CD4-positive, alpha-beta memory T cell (primary cell): ENCODE data around the gene PPFIA2. TPM values are rescaled to one million over a fixed set of nuclear protein-coding genes. Genes with fewer than 3 reads are reported as not detected.

Experiments
- CTCF ChIA-PET: fragments of 350-600 bp; sonication (Branson Sonifier 250); formaldehyde crosslinking; loops from one replicate; lab custom pipeline; 2021; ENCODE audit warnings: inconsistent platforms; ENCODE audit not compliant: partially characterized antibody; lab: Charles Lee
- POLR2A ChIA-PET: fragments of 350-600 bp; sonication (Branson Sonifier 250); formaldehyde crosslinking; loops from one replicate; lab custom pipeline; 2021; ENCODE audit not compliant: partially characterized antibody; lab: Charles Lee
- DNase-seq, 5 donors: peaks; one replicate each; pipeline versions ENCODE4 v3.0.0 to v3.0.0-alpha.2; 2020 to 2022; ENCODE audit warnings: mixed read lengths in 1 of 5
- H3K27ac ChIP-seq: one replicate; pipeline ENCODE4 v1.7.0; 2013; ENCODE audit warnings: low read depth, low read length
- H3K27me3 ChIP-seq: 2 replicates; pipeline ENCODE4 v1.7.0; 2013; ENCODE audit warnings: mild to moderate bottlenecking, low read length, moderate library complexity; ENCODE audit not compliant: insufficient read depth
- H3K36me3 ChIP-seq: 2 replicates; pipeline ENCODE4 v1.7.0; 2013; ENCODE audit warnings: mild to moderate bottlenecking, low read length, moderate library complexity; ENCODE audit not compliant: insufficient read depth
- H3K4me1 ChIP-seq: 2 replicates; pipeline ENCODE4 v1.7.0; 2013; ENCODE audit warnings: mild to moderate bottlenecking, low read length, moderate library complexity; ENCODE audit not compliant: insufficient read depth
- H3K4me3 ChIP-seq, 2 donors: one replicate each; pipeline ENCODE4 v1.7.0; 2013; ENCODE audit warnings: low read length in 2 of 2, mild to moderate bottlenecking in 1 of 2
- H3K9me3 ChIP-seq, 2 donors: one replicate each; pipeline ENCODE4 v1.7.0; 2013; ENCODE audit warnings: low read length in 2 of 2, control low read depth in 1 of 2; ENCODE audit not compliant: control insufficient read depth in 1 of 2
- H3K27ac Mint-ChIP-seq, 7 donors: one replicate each; pipeline ENCODE4 v1.8.0; 2020 to 2021; ENCODE audit warnings: mixed read lengths in 7 of 7, mild to moderate bottlenecking in 6 of 7, inconsistent platforms in 3 of 7, moderate library complexity in 3 of 7
- H3K27me3 Mint-ChIP-seq, 2 donors: one replicate each; pipeline ENCODE4 v1.8.0; 2020 to 2021; ENCODE audit warnings: mixed read lengths in 2 of 2
- H3K36me3 Mint-ChIP-seq, 2 donors: one replicate each; pipeline ENCODE4 v1.8.0; 2020 to 2021; ENCODE audit warnings: mixed read lengths in 2 of 2, inconsistent platforms in 1 of 2, mild to moderate bottlenecking in 1 of 2
- H3K4me1 Mint-ChIP-seq, 4 donors: one replicate each; pipeline ENCODE4 v1.8.0; 2020 to 2021; ENCODE audit warnings: mixed read lengths in 4 of 4, mild to moderate bottlenecking in 1 of 4
- H3K4me3 Mint-ChIP-seq, 8 donors: one replicate each; pipeline ENCODE4 v1.8.0; 2020 to 2021; ENCODE audit warnings: mixed read lengths in 8 of 8, mild to moderate bottlenecking in 7 of 8, moderate library complexity in 6 of 8, inconsistent platforms in 3 of 8
- H3K9me3 Mint-ChIP-seq, 8 donors: one replicate each; pipeline ENCODE4 v1.8.0; 2020 to 2021; ENCODE audit warnings: mixed read lengths in 8 of 8, mild to moderate bottlenecking in 5 of 8, inconsistent platforms in 3 of 8, moderate library complexity in 1 of 8
- intact Hi-C: fragments of 100-400 bp; cut with micrococcal nuclease; formaldehyde crosslinking; loops from one replicate; pipeline ENCODE4 v1.15.1; 2023
- polyA plus RNA-seq, 2 donors: library from polyadenylated mRNA; unstranded; fragments of 300-500 nt; fragmentation: Illumina TruSeq; gene quantifications; one replicate each; pipeline ENCODE4 v1.2.3, GENCODE V29; 2021
- total RNA-seq, 2 experiments: library from RNA; stranded (reverse); gene quantifications; one replicate each; pipeline ENCODE4 v1.2.3, GENCODE V29; 2021

Gene PPFIA2
- total and polyA plus RNA-seq, 4 experiments from 2014 or later: not detected

- intact Hi-C loops: no loop called here
- H3K4me1 Mint-ChIP-seq: no peaks in the 10 kb centered on the region
- Histone ChIP-seq H3K27me3 (no peaks in the 10 kb centered on the region), H3K36me3 (no peaks in the 10 kb centered on the region), H3K4me3 (no peak overlapping the region), H3K4me1 (no peaks in the 10 kb centered on the region), H3K27ac (no peak overlapping the region), H3K9me3 (no peaks in the 10 kb centered on the region)
- no peak for DNase-seq
- CTCF ChIA-PET: no interaction called here
- H3K9me3 Mint-ChIP-seq: no peaks in the 10 kb centered on the region
- H3K4me3 Mint-ChIP-seq: no peak overlapping the region
- POLR2A ChIA-PET: no interaction called here
- no peak overlapping the region for H3K27ac Mint-ChIP-seq
- no peaks in the 10 kb centered on the region for H3K36me3 Mint-ChIP-seq
- H3K27me3 Mint-ChIP-seq: no peaks in the 10 kb centered on the region
Measured at GRCh38 chr12:81441629-81442028, 317.5 kb downstream of the PPFIA2 start.

GRCh38 chr12:81440001-81440400, 319.1 kb downstream of the PPFIA2 start:
- CTCF ChIA-PET: no interaction called here
- no peak overlapping the region for H3K27ac ChIP-seq

GRCh38 chr12:81439344-81439743, 319.8 kb downstream of the PPFIA2 start:
- no peak overlapping the region for H3K27ac Mint-ChIP-seq
- DNase-seq: no peak
- CTCF ChIA-PET: no interaction called here
- Histone ChIP-seq H3K4me3 (no peak overlapping the region), H3K27ac (no peak overlapping the region), H3K4me1 (no peaks in the 10 kb centered on the region), H3K9me3 (no peaks in the 10 kb centered on the region), H3K36me3 (no peaks in the 10 kb centered on the region), H3K27me3 (no peaks in the 10 kb centered on the region)
- no peaks in the 10 kb centered on the region for H3K36me3 Mint-ChIP-seq
- H3K4me3 Mint-ChIP-seq: no peak overlapping the region
- H3K4me1 Mint-ChIP-seq: no peaks in the 10 kb centered on the region
- H3K27me3 Mint-ChIP-seq: no peaks in the 10 kb centered on the region
- H3K9me3 Mint-ChIP-seq: no peaks in the 10 kb centered on the region
- intact Hi-C loops: no loop called here
- POLR2A ChIA-PET: no interaction called here

More at GRCh38 chr12:81440001-81440400, 319.1 kb downstream of the PPFIA2 start:
- POLR2A ChIA-PET: no interaction called here
- Mint-ChIP-seq H3K4me1 (no peaks in the 10 kb centered on the region), H3K27ac (no peak overlapping the region), H3K27me3 (no peaks in the 10 kb centered on the region), H3K36me3 (no peaks in the 10 kb centered on the region), H3K9me3 (no peaks in the 10 kb centered on the region), H3K4me3 (no peak overlapping the region)
- Histone ChIP-seq H3K4me1 (no peaks in the 10 kb centered on the region), H3K36me3 (no peaks in the 10 kb centered on the region), H3K27me3 (no peaks in the 10 kb centered on the region), H3K9me3 (no peaks in the 10 kb centered on the region), H3K4me3 (no peak overlapping the region)
- intact Hi-C loops: no loop called here
- no peak for DNase-seq

GRCh38 chr12:81417056-81417455, 342.1 kb downstream of the PPFIA2 start:
- Histone ChIP-seq H3K36me3 (no peaks in the 10 kb centered on the region), H3K9me3 (no peaks in the 10 kb centered on the region)
- no peaks in the 10 kb centered on the region for H3K27me3 Mint-ChIP-seq

GRCh38 chr12:81416571-81416970, 342.6 kb downstream of the PPFIA2 start:
- H3K27me3 ChIP-seq: no peaks in the 10 kb centered on the region
- Mint-ChIP-seq H3K36me3 (no peaks in the 10 kb centered on the region), H3K27ac (no peak overlapping the region), H3K4me1 (no peaks in the 10 kb centered on the region), H3K27me3 (no peaks in the 10 kb centered on the region), H3K4me3 (no peak overlapping the region), H3K9me3 (peaks cover 2 to 15% (median 8%) of the 10 kb centered on the region in 8 donors)
- no peak overlapping the region for H3K27ac ChIP-seq
- intact Hi-C loops: no loop called here
- no peak overlapping the region for H3K4me3 ChIP-seq
- no peak for DNase-seq
- no peaks in the 10 kb centered on the region for H3K36me3 ChIP-seq
- POLR2A ChIA-PET: no interaction called here
- CTCF ChIA-PET: no interaction called here
- no peaks in the 10 kb centered on the region for H3K4me1 ChIP-seq
- H3K9me3 ChIP-seq: no peaks in the 10 kb centered on the region

More at GRCh38 chr12:81417056-81417455, 342.1 kb downstream of the PPFIA2 start:
- no peak for DNase-seq
- Mint-ChIP-seq H3K27ac (no peak overlapping the region), H3K9me3 (peaks cover 2 to 14% (median 8%) of the 10 kb centered on the region in 8 donors), H3K4me3 (no peak overlapping the region), H3K36me3 (no peaks in the 10 kb centered on the region), H3K4me1 (no peaks in the 10 kb centered on the region)
- no peak overlapping the region for H3K27ac ChIP-seq
- H3K27me3 ChIP-seq: no peaks in the 10 kb centered on the region
- intact Hi-C loops: no loop called here
- ChIA-PET CTCF (no interaction called here), POLR2A (no interaction called here)
- H3K4me1 ChIP-seq: no peaks in the 10 kb centered on the region
- H3K4me3 ChIP-seq: no peak overlapping the region

GRCh38 chr12:81414441-81414840, 344.7 kb downstream of the PPFIA2 start:
- Mint-ChIP-seq H3K9me3 (peaks cover 0 to 6% (median under 1%) of the 10 kb centered on the region in 8 donors), H3K36me3 (no peaks in the 10 kb centered on the region), H3K4me3 (no peak overlapping the region), H3K27me3 (no peaks in the 10 kb centered on the region), H3K4me1 (no peaks in the 10 kb centered on the region), H3K27ac (no peak overlapping the region)
- POLR2A ChIA-PET: no interaction called here
- CTCF ChIA-PET: no interaction called here
- no peaks in the 10 kb centered on the region for H3K27me3 ChIP-seq
- intact Hi-C loops: no loop called here
- H3K4me1 ChIP-seq: no peaks in the 10 kb centered on the region
- H3K36me3 ChIP-seq: no peaks in the 10 kb centered on the region
- no peak overlapping the region for H3K4me3 ChIP-seq
- H3K9me3 ChIP-seq: no peaks in the 10 kb centered on the region
- no peak overlapping the region for H3K27ac ChIP-seq
- no peak for DNase-seq

- DNase-seq: no peak
- H3K36me3 ChIP-seq: no peaks in the 10 kb centered on the region
- POLR2A ChIA-PET: no interaction called here
- H3K27ac ChIP-seq: no peak overlapping the region
- Mint-ChIP-seq H3K36me3 (no peaks in the 10 kb centered on the region), H3K27ac (no peak overlapping the region), H3K9me3 (peaks cover 0 to 6% (median under 1%) of the 10 kb centered on the region in 8 donors), H3K4me3 (no peak overlapping the region), H3K4me1 (no peaks in the 10 kb centered on the region), H3K27me3 (no peaks in the 10 kb centered on the region)
- H3K4me3 ChIP-seq: no peak overlapping the region
- intact Hi-C loops: no loop called here
- no peaks in the 10 kb centered on the region for H3K27me3 ChIP-seq
- no peaks in the 10 kb centered on the region for H3K9me3 ChIP-seq
- CTCF ChIA-PET: no interaction called here
- no peaks in the 10 kb centered on the region for H3K4me1 ChIP-seq
Measured at GRCh38 chr12:81412940-81413339, 346.2 kb downstream of the PPFIA2 start.

GRCh38 chr12:81403348-81403747, 355.8 kb downstream of the PPFIA2 start:
- H3K4me1 Mint-ChIP-seq: no peaks in the 10 kb centered on the region
- H3K27ac ChIP-seq: no peak overlapping the region
- no peaks in the 10 kb centered on the region for H3K36me3 Mint-ChIP-seq
- intact Hi-C loops: no loop called here
- H3K27me3 ChIP-seq: no peaks in the 10 kb centered on the region
- DNase-seq: no peak
- CTCF ChIA-PET: no interaction called here
- H3K4me3 Mint-ChIP-seq: no peak overlapping the region
- POLR2A ChIA-PET: no interaction called here
- H3K27me3 Mint-ChIP-seq: no peaks in the 10 kb centered on the region
- no peaks in the 10 kb centered on the region for H3K9me3 ChIP-seq
- no peaks in the 10 kb centered on the region for H3K36me3 ChIP-seq
- H3K4me1 ChIP-seq: no peaks in the 10 kb centered on the region
- peaks cover 0 to 7% (median 3%) of the 10 kb centered on the region in 8 donors for H3K9me3 Mint-ChIP-seq
- H3K27ac Mint-ChIP-seq: no peak overlapping the region
- no peak overlapping the region for H3K4me3 ChIP-seq
